Measurements from ENCODE around the gene SEMA5B. TPM values are rescaled to one million over a fixed set of nuclear protein-coding genes. Genes with fewer than 3 reads are reported as not detected.

SEMA5B gene
- total and polyA plus RNA-seq, 2 of the 4 experiments (the other 2 are of a cell fraction) = not detected

DNA sequence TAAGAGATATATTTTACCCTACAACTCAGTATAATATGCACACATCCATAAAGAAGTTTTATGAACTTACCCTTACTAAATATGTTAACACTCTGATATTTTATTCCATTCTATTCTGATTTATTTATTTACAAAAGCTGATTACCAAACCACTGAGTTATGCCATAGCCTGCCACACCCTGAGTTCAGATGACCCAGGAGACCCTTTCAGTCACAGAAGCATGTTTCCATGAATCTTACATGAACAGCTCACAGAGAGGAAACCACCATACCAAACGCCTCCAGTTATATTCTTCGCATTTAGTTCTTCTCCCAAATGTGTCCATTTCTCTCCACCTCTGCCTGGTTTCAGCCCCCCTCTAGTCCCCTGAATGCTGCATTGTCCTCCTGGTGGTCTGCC, 103.5 kb downstream of the SEMA5B start:
- Histone ChIP-seq H3K14ac (replicated peaks; ENCODE audit: low read depth, low read length) (no peak overlapping the region), H3K9me3 (ENCODE audit: control insufficient read depth, insufficient read depth, low read length) (no peaks in the 10 kb centered on the region; the same call in 1 of the 2 replicates), H4K20me1 (ENCODE audit: insufficient read depth, low read length) (no peaks in the 10 kb centered on the region), H2AK9ac (replicated peaks; ENCODE audit: low read depth, low read length, poor library complexity) (no peak overlapping the region), H3K9ac (ENCODE audit: low read depth, low read length) (no peak overlapping the region), H4K8ac (ENCODE audit: low read depth in 2 of 2, low read length in 2 of 2) (no peak overlapping the region), H3K4me3 (ENCODE audit: insufficient read depth, low read depth, low read length) (no peak overlapping the region), H3K27me3 (ENCODE audit: control insufficient read depth, insufficient read depth, low read length) (peaks cover 64% of the 10 kb centered on the region), H3K56ac (ENCODE audit: extremely low read depth, insufficient read depth, low read length) (no peak overlapping the region), H3K4me1 (ENCODE audit: control insufficient read depth, insufficient read depth, low read length) (no peaks in the 10 kb centered on the region), H3K9me1 (ENCODE audit: insufficient read depth, low read length) (no peaks in the 10 kb centered on the region), H3K18ac (ENCODE audit: low read depth, low read length) (no peak overlapping the region), H3K27ac (ENCODE audit: insufficient read depth, low read length) (no peak overlapping the region), H4K5ac (ENCODE audit: low read depth, low read length) (no peak overlapping the region), H2BK20ac (ENCODE audit: low read depth, low read length) (no peak overlapping the region), H2BK5ac (ENCODE audit: low read depth, low read length, poor library complexity, severe bottlenecking) (no peak overlapping the region), H3K4me2 (ENCODE audit: low read depth, low read length) (no peak overlapping the region), H3K79me1 (ENCODE audit: low read depth in 1 of 2, low read length in 2 of 2) (no peaks in the 10 kb centered on the region), H2BK120ac (ENCODE audit: low read depth, low read length) (no peak overlapping the region), H4K91ac (ENCODE audit: insufficient read depth, low read depth, low read length) (no peak overlapping the region), H3K36me3 (ENCODE audit: control insufficient read depth, insufficient read depth, low read length) (no peaks in the 10 kb centered on the region), H3K4ac (ENCODE audit: low read depth, low read length) (no peak overlapping the region), H2BK15ac (ENCODE audit: low read depth, low read length) (no peak overlapping the region), H2AK5ac (ENCODE audit: low read depth, low read length) (no peak overlapping the region), H2AFZ (replicated peaks; ENCODE audit: low read length, poor library complexity) (no peak overlapping the region), H3K23ac (ENCODE audit: low read depth, low read length) (no peak overlapping the region)
- TF ChIP-seq, protein P1, sequence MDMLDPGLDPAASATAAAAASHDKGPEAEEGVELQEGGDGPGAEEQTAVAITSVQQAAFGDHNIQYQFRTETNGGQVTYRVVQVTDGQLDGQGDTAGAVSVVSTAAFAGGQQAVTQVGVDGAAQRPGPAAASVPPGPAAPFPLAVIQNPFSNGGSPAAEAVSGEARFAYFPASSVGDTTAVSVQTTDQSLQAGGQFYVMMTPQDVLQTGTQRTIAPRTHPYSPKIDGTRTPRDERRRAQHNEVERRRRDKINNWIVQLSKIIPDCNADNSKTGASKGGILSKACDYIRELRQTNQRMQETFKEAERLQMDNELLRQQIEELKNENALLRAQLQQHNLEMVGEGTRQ (IDR thresholded peaks at IDR 0.05; ENCODE audit: low read depth, low read length) = no peak
- no peak for DNase-seq
- no TSS peak for BruUV-seq (replicated peaks)
- WGBS, 2 experiments (ENCODE audit: extremely low coverage in 2 of 2, insufficient read length in 1 of 2) = 60% methylated on average over 1 of the region's 2 CpGs; no CpG with 5 or more reads in 1 of the 2 experiments
- in situ Hi-C loops (cut with MboI; ENCODE audit: low sequenced_read_pairs) (no loop called here), intact Hi-C loops (cut with micrococcal nuclease) (no loop called here), dilution Hi-C loops (cut with HindIII; ENCODE audit: low sequenced_read_pairs, unreplicated experiment) (no loop called here)
- ChIA-PET CTCF (no interaction called here), POLR2A (ENCODE audit: unreplicated experiment) (no interaction called here)
- ATAC-seq (ENCODE audit: low read depth) = no peak

Measured in IMR-90 (cell line).